HAP-1 (cell line): ENCODE results near the gene RINL.

Source experiments
- DNase-seq, 2 experiments: peaks; one replicate each; pipeline ENCODE4 v3.0.0-alpha.2; 2016 to 2020; ENCODE audit warnings: low spot score in 2 of 2
- H3K27me3 ChIP-seq: fragments of 250-450 bp; sonication (Bioruptor Pico); 2 replicates; pipeline ENCODE4 v1.5.1; 2020; ENCODE audit warnings: low read depth, mild to moderate bottlenecking, moderate library complexity
- H3K36me3 ChIP-seq: fragments of 250-450 bp; sonication (Bioruptor Pico); replicated peaks from 2 replicates; pipeline ENCODE4 v1.5.1; 2020; ENCODE audit warnings: mild to moderate bottlenecking
- H3K4me1 ChIP-seq: fragments of 250-450 bp; sonication (Bioruptor Pico); 2 replicates; pipeline ENCODE4 v1.5.1; 2020; ENCODE audit warnings: mild to moderate bottlenecking
- H3K4me3 ChIP-seq: fragments of 250-450 bp; sonication (Bioruptor Pico); 2 replicates; pipeline ENCODE4 v1.5.1; 2020; ENCODE audit warnings: mild to moderate bottlenecking, moderate library complexity
- H3K9me3 ChIP-seq: fragments of 250-450 bp; sonication (Bioruptor Pico); 2 replicates; pipeline ENCODE4 v1.5.1; 2020; ENCODE audit warnings: mild to moderate bottlenecking, moderate library complexity
- in situ Hi-C: fragments of 300-500 bp; cut with MboI; formaldehyde crosslinking; loops from 3 replicates; pipeline ENCODE4 v1.14.3; 2020; ENCODE audit warnings: low sequenced_read_pairs, inconsistent platforms, mixed read lengths

Gene RINL, protein sequence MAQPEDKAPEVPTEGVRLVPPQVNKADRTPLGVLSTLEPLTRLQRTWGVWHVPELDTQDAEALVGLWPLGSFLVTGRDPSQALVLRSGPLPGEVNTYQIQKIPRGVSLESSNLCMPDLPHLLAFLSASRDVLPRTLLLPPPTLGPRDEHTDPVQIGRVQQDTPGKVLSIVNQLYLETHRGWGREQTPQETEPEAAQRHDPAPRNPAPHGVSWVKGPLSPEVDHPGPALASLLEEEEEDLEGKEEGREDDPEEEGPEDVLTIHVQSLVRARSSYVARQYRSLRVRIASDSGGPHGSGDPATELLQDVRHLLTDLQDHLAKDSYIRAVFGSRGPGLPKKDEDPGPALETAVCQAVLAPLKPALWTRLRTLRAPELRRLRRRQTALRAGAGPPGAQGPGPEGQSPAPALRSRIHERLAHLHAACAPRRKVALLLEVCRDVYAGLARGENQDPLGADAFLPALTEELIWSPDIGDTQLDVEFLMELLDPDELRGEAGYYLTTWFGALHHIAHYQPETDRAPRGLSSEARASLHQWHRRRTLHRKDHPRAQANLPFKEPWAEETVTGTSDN

DNA sequence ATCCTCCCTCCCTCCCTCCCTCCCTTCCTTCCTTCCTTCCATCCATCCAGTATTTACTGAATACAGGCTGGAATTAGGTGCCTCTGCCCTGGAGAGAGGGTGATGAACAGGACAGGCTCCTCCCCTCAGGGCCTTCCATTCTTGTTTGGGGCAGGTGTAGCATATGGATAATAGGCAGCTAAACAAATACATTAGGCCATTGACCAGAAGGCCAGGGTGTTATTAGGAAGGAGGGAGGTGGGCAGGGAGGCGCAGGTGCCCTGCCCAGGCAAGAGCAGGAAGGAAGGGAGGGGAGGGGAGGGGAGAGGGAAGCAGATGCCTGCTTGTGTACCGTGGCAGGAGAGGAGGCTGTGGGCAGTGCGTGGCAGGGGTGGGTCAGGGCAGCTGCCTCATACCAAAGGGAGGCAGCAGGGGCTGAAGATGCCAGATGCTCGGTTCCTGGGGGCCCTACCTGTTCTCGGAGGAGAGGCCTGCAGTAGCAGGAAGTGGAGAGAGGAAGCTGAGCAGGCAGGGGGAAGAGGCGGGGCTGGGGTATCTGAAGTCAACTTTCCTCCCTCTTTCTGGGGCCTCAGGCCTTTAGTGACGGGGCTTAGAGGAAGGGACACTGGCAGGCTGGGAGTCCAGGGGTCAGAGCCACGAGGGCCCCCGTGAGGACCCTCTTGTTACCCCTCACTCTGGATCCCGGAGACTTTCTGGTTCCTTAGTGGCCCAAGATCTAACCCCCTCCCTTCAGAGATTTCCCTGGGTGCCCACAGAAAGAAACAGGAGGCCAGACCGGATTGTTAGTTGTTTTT, at the start of gene RINL:
Gene RINL (minus strand): TSS at position 495 of the 794 bp plus-strand sequence. CDS start 1,533 bp downstream, outside the sequence.
- no peaks in the 10 kb centered on the region for H3K36me3 ChIP-seq
- no peak within 1 kb of the TSS for H3K4me3 ChIP-seq
- no peaks in the 10 kb centered on the region for H3K9me3 ChIP-seq
- no peaks in the 10 kb centered on the region for H3K27me3 ChIP-seq
- H3K4me1 ChIP-seq = no peaks in the 10 kb centered on the region
- DNase-seq = no peak
- in situ Hi-C loops = no loop called here

DNA sequence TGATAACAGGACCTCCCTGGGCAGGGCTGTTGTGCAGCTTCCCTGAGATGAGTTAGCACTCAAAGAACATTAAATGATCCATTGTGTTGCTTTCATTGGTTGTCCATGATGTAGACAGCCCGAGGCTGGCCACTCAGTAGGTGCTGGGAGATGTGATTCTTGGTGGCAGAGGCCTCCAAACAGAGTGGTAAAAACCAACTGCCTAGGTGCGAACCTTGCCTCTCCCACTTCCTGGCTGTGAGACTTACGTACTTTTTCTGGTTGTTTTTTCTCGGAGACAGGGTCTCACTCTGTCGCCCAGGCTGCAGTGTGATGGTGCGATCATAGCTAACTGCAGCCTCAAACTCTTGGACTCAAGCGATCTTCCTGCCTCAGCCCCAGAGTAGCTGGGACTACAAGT, 46.3 kb upstream of the RINL start:
- H3K36me3 ChIP-seq = peaks cover 35% of the 10 kb centered on the region
- in situ Hi-C loops = loop anchor here (10.0 kb wide), 1 partner anchor 200 kb away; no protein-coding TSS in a partner anchor
- no peaks in the 10 kb centered on the region for H3K27me3 ChIP-seq
- H3K4me3 ChIP-seq = no peak overlapping the region
- DNase-seq = no peak
- no peaks in the 10 kb centered on the region for H3K9me3 ChIP-seq
- no peaks in the 10 kb centered on the region for H3K4me1 ChIP-seq

DNA sequence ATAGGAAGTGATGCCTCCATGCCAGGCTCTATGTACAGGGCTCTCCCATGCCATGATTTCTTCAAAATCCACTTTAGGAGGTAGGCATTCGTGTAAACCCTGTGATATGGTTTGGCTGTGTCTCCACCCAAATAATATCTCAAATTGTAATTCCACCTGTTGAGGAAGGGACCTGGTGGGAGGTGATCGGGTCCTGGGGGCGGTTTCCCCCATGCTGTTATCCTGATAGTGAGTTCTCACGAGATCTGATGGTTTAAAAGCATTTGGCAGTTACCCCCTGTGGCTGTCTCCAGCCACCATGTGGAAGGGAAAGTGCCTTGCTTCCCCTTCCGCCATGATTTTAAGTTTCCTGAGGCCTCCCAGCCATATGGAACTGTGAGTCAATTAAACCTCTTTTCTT, 44.4 kb upstream of the RINL start:
- Histone ChIP-seq H3K27me3 (no peaks in the 10 kb centered on the region), H3K4me1 (no peaks in the 10 kb centered on the region), H3K36me3 (peaks cover 35% of the 10 kb centered on the region), H3K9me3 (no peaks in the 10 kb centered on the region), H3K4me3 (no peak overlapping the region)
- no peak for DNase-seq
- in situ Hi-C loops = loop anchor here (10.0 kb wide), 1 partner anchor 198 kb away; no protein-coding TSS in a partner anchor

DNA sequence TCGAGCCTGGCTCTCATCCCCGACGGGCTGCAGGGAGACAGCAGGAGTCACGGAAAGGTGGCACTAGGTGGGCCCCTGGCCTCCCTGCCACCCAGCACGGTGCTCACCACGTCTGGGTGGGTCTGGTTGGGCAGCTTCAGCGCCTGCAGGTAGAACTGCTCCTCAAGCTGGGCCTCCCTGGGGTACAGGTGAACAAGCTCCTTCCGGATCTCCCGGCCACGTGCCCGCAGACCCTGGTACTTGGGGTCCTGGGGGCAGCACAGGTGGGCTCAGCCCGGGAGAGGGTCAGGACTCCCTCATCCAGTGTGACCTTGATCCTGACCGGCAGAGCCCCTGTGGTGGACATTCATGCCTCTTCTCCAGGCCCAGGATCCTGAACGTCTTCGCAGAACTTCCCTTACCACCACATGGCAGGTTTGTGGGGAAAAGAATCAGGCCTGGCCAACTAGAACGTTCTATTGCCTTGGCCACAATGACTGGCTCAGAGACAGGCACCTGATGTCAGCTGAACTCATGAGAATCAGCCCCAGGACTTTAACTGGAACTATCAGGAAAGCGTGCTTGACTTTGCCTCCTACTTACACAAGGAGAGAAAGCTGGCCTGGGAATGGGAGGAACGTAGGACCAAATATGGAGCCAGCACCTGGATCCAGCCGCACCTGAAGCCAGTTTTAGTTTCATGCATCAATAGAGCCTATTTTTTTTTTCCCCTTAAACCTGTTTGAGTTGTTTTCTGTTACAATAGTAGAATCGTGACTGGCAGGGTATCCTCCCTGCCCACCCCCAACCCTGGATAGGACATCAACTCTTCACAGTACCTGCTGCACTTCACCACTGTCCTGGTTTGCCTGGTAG, 43.6 kb upstream of the RINL start:
- no peaks in the 10 kb centered on the region for H3K9me3 ChIP-seq
- no peaks in the 10 kb centered on the region for H3K4me1 ChIP-seq
- H3K36me3 ChIP-seq = peaks cover 35% of the 10 kb centered on the region
- no peak overlapping the region for H3K4me3 ChIP-seq
- in situ Hi-C loops = loop anchor here (10.0 kb wide), 1 partner anchor 197 kb away; no protein-coding TSS in a partner anchor
- no peak for DNase-seq
- no peaks in the 10 kb centered on the region for H3K27me3 ChIP-seq

DNA sequence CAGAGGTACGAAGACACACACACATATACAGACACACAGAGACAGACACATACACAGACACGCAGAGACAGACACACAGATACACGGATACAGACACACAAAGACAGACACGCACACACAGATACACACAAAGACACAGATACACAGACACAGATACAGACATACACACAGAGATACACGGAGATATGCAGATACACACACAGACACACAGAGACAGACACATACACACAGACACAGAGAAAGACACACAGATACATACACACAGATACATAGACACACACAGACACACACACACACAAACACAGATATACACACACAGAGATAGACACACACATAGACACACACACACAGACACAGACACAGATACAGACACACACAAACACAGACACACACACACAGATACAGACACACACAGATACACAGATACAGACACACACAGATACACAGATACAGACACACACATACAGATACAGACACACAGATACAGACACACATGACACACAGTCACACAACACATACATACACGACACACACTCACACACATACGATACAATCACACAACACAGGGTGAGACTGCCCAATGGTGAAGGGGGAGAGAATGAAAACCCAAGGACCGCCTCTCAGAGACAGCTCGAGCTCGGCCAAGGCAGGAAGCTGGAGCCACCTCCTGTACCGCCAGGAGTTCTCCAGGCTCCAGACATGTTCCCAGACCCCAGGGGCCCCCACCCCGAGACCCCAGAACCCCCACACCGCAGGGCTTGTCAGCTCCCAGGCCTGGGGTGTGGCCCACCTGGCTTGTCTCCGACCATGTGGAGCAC, 42.7 kb upstream of the RINL start:
- H3K4me1 ChIP-seq = no peaks in the 10 kb centered on the region
- in situ Hi-C loops = loop anchor here (10.0 kb wide), 1 partner anchor 196 kb away; no protein-coding TSS in a partner anchor
- no peak overlapping the region for H3K4me3 ChIP-seq
- no peaks in the 10 kb centered on the region for H3K9me3 ChIP-seq
- H3K27me3 ChIP-seq = no peaks in the 10 kb centered on the region
- DNase-seq = no peak
- H3K36me3 ChIP-seq = peaks cover 32% of the 10 kb centered on the region

DNA sequence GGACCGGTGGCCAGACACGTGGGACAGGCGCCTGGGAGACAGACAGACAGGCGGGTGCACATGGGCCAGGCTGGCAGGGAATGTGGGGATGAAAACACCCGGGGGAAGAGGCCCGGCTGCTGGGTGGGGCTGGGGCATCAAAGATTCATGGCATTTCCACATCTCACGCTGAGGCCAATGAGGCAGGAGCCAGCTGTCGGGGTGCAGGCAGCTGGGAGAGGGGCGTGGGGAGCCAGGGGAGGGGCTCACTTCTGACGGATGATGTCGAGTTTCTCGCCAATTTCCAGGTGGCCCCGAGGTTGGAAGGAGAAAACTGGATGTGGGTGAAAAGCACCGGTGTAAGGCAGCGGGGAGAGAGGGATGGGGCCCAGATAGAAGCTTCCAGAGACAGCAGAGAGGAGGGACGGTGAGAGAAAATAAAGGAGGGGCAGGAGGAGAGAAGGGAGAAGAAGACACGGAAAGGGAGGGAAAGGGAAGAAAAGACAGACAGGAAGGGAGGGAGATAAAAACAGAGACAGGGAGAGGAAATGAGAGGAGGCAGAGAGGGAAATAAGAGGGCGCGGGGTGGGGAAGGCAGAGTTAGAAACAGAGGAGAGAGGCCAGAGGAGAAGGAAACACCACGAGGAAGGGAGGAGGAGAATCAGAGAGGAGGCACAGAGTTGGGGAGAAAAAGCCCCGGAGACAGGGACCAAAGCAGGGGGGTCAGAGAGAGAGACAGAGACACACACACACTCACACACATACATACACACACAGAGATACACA, 41.9 kb upstream of the RINL start:
- DNase-seq = no peak
- in situ Hi-C loops = loop anchor here (10.0 kb wide), 1 partner anchor 195 kb away; no protein-coding TSS in a partner anchor
- H3K9me3 ChIP-seq = no peaks in the 10 kb centered on the region
- H3K4me1 ChIP-seq = no peaks in the 10 kb centered on the region
- H3K4me3 ChIP-seq = no peak overlapping the region
- no peaks in the 10 kb centered on the region for H3K27me3 ChIP-seq
- H3K36me3 ChIP-seq = peaks cover 26% of the 10 kb centered on the region

DNA sequence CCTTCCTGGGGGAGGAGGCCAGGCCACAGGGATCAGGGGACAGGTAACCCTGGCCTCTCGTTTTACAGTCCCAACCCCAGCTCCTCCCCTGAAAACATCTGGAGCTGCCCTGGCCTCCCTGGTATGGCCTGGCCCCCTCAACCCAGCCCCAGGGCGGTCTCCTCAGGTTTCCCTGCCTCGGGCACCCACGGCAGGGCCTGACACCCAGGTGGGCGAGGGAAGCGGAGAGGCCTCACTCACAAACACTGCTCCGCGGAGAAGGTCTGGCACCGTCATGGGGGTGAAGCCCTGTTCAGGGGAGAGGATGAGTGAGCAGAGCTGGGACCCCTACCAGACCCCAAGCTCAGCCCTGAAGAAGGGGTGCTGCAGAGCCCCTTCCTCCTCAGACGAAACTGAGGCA, 40.5 kb upstream of the RINL start:
- in situ Hi-C loops = no loop called here
- Histone ChIP-seq H3K9me3 (no peaks in the 10 kb centered on the region), H3K36me3 (peaks cover 14% of the 10 kb centered on the region), H3K27me3 (no peaks in the 10 kb centered on the region), H3K4me1 (no peaks in the 10 kb centered on the region), H3K4me3 (no peak overlapping the region)
- no peak for DNase-seq

DNA sequence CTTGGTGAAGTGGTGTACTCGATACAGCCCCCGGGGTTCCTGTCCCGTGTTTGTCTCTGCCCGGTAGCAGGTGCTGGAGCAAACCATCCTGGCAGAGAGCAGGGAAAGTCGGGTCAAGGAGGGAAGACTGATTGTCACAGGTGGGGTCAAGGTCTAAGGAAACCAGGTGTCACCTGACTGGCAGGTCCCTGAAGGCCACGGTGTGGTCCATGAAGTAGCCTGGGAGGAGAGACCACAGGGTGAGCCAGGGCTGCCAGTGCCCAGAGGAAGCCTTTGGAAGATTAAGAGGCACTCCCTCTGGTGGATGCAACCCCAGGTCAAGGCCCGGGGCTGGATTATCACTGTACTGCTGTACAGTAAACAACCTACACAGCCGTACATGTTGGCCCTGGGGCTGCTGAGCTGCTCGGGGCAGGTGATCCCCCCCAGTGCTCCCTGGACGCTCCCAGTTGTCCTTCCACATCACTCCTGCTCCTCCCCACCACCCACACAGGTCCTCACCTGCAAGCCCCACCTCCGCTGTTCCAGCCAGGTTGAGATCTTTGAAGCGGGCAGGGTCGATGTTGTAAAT, 39.9 kb upstream of the RINL start:
- in situ Hi-C loops = no loop called here
- Histone ChIP-seq H3K27me3 (no peaks in the 10 kb centered on the region), H3K4me3 (no peak overlapping the region), H3K36me3 (peaks cover 14% of the 10 kb centered on the region), H3K4me1 (no peaks in the 10 kb centered on the region), H3K9me3 (no peaks in the 10 kb centered on the region)
- DNase-seq = peak in 1 of 2 experiments; percentile 42

DNA sequence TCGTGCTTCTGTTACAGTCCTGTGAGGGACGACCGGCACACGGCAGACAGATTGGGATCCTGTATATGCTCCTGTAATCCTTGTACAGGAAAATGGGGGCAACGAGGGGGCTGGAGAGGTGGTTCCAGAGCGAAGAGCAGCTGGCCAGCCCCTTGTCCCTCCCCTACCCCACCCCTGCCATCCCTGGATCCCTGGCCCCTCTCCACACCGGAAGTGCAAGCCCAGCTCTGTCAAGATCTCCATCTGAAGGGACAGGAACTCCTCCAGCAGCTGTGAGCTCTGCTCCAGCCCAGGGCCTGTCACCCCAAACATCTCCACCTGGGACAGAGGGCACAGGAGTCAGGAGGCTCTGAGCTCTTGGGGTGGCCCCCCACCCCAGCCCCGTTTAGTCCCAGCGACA, 39.4 kb upstream of the RINL start:
- H3K36me3 ChIP-seq = peaks cover 14% of the 10 kb centered on the region
- no peaks in the 10 kb centered on the region for H3K27me3 ChIP-seq
- no peaks in the 10 kb centered on the region for H3K4me1 ChIP-seq
- no peak overlapping the region for H3K4me3 ChIP-seq
- DNase-seq = no peak
- no peaks in the 10 kb centered on the region for H3K9me3 ChIP-seq
- in situ Hi-C loops = no loop called here

DNA sequence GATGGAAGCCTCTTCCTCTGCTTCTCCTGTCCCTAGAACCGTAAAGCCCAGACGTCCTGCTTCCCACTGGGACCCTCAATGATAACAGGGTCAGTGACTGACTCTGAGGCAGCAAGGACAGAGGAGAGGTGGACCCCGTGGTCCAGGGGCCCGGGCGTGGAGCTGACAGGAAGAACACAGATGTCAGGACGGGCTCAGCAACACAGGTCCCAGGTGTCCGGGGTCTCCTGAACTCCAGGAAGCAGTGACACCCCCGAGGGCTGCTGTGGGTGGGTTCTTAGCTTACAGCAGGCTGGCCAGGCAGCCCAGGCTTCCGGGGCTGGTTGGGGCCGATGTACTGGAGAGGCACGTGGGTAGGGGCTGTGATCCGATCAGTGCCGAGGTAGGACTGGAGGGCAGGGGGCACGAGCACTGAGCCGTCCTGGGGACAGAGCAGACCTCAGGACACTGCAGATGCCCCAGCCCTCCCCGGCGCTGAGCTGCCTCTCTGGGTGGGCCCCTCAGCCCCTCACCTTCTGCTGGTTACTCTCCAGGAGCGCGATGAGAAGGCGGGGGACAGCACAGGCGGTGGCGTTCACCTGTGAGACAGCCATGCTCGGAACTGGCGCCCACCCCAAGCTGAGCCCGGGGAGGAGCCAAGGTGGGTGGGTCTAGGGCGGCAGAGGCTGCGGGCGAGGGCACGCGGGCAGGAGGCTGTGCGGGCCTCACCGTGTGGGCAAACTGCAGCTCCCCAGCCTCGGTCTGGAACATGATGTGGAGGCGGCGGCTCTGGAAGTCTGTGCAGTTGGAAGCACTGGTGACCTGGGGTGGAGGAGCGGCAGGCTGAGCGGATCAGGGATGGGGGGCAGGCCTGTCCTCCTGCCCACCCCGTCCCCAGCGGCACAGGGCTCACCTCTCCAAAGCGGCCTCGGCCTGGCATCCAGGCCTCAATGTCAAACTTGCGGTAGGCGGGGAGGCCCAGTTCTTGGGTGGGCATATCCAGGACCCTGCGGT, 37.5 kb upstream of the RINL start:
- in situ Hi-C loops = no loop called here
- Histone ChIP-seq H3K9me3 (no peaks in the 10 kb centered on the region), H3K27me3 (no peaks in the 10 kb centered on the region), H3K36me3 (peaks cover under 1% of the 10 kb centered on the region; the same call in 1 of the 2 replicates), H3K4me1 (no peaks in the 10 kb centered on the region), H3K4me3 (no peak overlapping the region)
- DNase-seq = no peak

DNA sequence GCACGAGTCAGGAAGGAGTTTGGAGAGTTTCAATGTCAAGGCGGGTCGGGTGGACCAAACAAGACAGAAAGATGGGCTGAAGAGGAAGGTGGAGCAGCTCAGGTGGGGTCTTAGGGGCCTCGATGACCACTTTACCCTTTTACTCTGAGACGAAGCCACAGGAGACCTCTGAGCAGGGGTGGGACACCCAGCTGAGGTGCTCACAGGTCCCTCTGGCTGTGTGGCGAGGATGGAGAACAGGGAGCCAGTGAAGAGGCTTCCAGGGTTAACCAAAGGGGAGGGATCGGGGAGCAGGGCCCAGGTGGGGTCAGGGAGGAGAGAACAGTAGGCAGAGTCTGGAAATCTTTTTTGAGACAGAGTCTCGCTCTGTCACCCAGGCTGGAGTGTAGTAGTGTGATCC, 35.9 kb upstream of the RINL start:
- Histone ChIP-seq H3K27me3 (no peaks in the 10 kb centered on the region), H3K36me3 (no peaks in the 10 kb centered on the region; the same call in 1 of the 2 replicates), H3K4me1 (no peaks in the 10 kb centered on the region), H3K4me3 (no peak overlapping the region), H3K9me3 (no peaks in the 10 kb centered on the region)
- no peak for DNase-seq
- in situ Hi-C loops = no loop called here
